ENCODE results near the gene ZNF358.

ZNF358 gene

GRCh38 chr19:7554565-7554964 lies 38.7 kb downstream of the ZNF358 start:
- intact Hi-C loops (cut with DNase I; ENCODE audit: low total_unique reads), result no loop called here
- no peak overlapping the region for H3K27ac ChIP-seq
- no peak overlapping the region for H3K4me3 ChIP-seq
- TF ChIP-seq CTCF (IDR thresholded peaks at IDR 0.05), result no peak
- no peaks in the 10 kb centered on the region for H3K9me3 ChIP-seq
- H3K4me1 ChIP-seq, result peaks cover 0 to 10% (median 2%) of the 10 kb centered on the region in 4 donors
- no peaks in the 10 kb centered on the region for H3K27me3 ChIP-seq
- H3K36me3 ChIP-seq, result peaks cover 66 to 96% (median 75%) of the 10 kb centered on the region in 3 donors
- DNase-seq, result no peak

DNA sequence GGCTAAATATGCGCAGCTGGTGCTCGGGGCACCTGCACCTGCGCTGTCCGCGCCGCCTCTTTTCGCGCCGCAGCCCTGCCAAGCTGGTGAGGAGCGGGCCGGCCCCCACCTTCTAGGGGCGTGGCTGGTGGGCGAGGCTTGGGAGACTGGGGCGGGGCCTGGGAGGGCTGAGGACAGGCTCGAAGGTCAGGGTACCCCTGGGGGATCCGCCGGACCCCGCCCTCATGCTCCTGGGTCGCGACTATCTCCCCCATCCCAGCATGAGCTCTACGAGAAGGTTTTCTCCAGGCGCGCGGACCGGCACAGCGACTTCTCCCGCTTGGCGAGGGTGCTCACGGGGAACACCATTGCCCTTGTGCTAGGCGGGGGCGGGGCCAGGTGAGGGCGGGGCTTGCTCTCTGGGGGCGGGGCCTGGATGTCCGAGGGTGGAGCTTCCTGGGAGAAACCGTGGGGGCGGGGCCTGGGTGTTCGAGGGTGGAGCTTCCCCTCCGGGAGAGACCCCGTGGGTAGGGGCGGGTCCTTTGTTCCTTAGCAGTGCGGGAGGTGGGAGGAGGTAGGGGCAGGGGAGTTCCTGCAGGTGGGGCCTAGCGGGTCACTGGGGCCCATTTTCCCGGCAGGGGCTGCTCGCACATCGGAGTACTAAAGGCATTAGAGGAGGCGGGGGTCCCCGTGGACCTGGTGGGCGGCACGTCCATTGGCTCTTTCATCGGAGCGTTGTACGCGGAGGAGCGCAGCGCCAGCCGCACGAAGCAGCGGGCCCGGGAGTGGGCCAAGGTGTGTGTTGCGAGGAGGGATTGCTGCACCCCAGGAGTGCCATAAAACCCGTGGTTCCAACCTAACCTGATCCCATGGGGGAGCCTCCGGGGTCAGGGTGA lies 39.3 kb downstream of the ZNF358 start:
- Histone ChIP-seq H3K4me3 (no peak overlapping the region), H3K27me3 (no peaks in the 10 kb centered on the region), H3K4me1 (peaks cover 0 to 10% (median 2%) of the 10 kb centered on the region in 4 donors), H3K36me3 (peaks cover 66 to 96% (median 75%) of the 10 kb centered on the region in 3 donors), H3K9me3 (no peaks in the 10 kb centered on the region), H3K27ac (no peak overlapping the region)
- no peak for TF ChIP-seq CTCF (IDR thresholded peaks at IDR 0.05)
- intact Hi-C loops (cut with DNase I; ENCODE audit: low total_unique reads), result no loop called here
- no peak for DNase-seq

DNA sequence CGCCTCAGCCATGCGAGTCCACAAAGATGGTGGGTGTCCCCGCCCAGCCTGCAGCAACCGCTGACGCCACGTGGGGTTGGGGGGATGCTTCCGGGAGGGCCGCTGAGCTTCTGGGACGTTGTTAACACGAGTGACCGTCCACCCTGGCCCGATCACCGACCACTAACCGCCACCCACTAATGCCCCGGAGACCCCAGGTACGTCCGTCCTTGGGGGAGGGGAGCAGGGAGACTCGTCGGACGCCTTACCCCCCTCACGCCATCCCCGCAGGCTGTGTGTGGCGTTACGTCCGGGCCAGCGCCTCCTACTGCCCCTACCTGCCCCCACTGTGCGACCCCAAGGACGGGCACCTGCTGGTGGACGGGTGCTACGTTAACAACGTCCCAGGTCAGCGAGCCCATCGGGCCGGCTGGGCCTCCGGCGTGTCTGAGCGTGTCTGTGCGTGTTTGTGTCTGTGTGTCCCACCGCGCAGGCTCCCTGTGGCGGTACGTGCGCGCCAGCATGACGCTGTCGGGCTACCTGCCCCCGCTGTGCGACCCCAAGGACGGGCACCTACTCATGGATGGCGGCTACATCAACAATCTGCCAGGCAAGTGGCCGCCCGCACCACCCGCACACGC lies 40.9 kb downstream of the ZNF358 start:
- Histone ChIP-seq H3K4me3 (no peak overlapping the region), H3K27ac (no peak overlapping the region), H3K36me3 (peaks cover 76 to 96% (median 83%) of the 10 kb centered on the region in 3 donors), H3K9me3 (no peaks in the 10 kb centered on the region), H3K27me3 (no peaks in the 10 kb centered on the region), H3K4me1 (peaks cover 0 to under 1% (median 0%) of the 10 kb centered on the region in 4 donors)
- intact Hi-C loops (cut with DNase I; ENCODE audit: low total_unique reads), result no loop called here
- no peak for DNase-seq
- no peak for TF ChIP-seq CTCF (IDR thresholded peaks at IDR 0.05)

GRCh38 chr19:7558667-7559066 lies 42.8 kb downstream of the ZNF358 start:
- Histone ChIP-seq H3K9me3 (no peaks in the 10 kb centered on the region), H3K27ac (no peak overlapping the region), H3K27me3 (no peaks in the 10 kb centered on the region), H3K4me1 (no peaks in the 10 kb centered on the region), H3K4me3 (no peak overlapping the region), H3K36me3 (peaks cover 76 to 92% (median 82%) of the 10 kb centered on the region in 3 donors)
- DNase-seq, result no peak
- TF ChIP-seq CTCF (IDR thresholded peaks at IDR 0.05), result no peak
- intact Hi-C loops (cut with DNase I; ENCODE audit: low total_unique reads), result no loop called here

DNA sequence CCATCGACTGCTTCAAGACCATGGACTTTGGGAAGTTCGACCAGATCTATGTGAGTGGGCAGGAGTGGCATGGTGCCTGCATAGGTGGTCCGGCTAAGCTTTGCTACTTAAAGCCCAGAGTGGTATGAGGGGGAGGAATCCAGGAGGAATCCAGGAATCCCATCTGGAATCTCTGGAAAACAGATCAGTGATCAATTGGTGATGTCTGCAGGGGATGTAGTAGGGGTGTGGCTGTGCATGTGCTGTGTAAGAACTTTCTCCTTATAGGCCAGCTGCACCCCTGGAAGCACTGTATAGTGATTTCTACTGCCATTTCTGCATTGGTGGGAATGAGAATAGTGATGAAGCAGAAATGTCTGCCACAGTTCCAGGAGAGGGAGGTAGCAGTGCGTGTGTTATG lies 43.2 kb downstream of the ZNF358 start:
- peaks cover 72 to 87% (median 80%) of the 10 kb centered on the region in 3 donors for H3K36me3 ChIP-seq
- intact Hi-C loops (cut with DNase I; ENCODE audit: low total_unique reads), result no loop called here

More for the DNA sequence above, 43.2 kb downstream of the ZNF358 start:
- no peak overlapping the region for H3K4me3 ChIP-seq
- H3K27ac ChIP-seq, result no peak overlapping the region
- no peak for TF ChIP-seq CTCF (IDR thresholded peaks at IDR 0.05)
- DNase-seq, result no peak
- H3K4me1 ChIP-seq, result no peaks in the 10 kb centered on the region
- H3K9me3 ChIP-seq, result no peaks in the 10 kb centered on the region
- no peaks in the 10 kb centered on the region for H3K27me3 ChIP-seq

Data from tibial artery (tissue), 4 donors.